Activated T-cell treated with anti-CD3 and anti-CD28 coated beads, Interleukin-2, amount 50 U/mL, for 48 hours (primary cell): ENCODE measurements around the gene SLC34A3.
"Not testable (repeated sequence)": the region's sequence is repeated elsewhere in the genome, so short reads cannot be mapped to it uniquely, and the experiment has no call there.

Experiments used
- DNase-seq, 2 experiments: peaks; one replicate each; pipeline ENCODE4 v3.0.0-alpha.2; 2020

The SLC34A3 gene

DNA sequence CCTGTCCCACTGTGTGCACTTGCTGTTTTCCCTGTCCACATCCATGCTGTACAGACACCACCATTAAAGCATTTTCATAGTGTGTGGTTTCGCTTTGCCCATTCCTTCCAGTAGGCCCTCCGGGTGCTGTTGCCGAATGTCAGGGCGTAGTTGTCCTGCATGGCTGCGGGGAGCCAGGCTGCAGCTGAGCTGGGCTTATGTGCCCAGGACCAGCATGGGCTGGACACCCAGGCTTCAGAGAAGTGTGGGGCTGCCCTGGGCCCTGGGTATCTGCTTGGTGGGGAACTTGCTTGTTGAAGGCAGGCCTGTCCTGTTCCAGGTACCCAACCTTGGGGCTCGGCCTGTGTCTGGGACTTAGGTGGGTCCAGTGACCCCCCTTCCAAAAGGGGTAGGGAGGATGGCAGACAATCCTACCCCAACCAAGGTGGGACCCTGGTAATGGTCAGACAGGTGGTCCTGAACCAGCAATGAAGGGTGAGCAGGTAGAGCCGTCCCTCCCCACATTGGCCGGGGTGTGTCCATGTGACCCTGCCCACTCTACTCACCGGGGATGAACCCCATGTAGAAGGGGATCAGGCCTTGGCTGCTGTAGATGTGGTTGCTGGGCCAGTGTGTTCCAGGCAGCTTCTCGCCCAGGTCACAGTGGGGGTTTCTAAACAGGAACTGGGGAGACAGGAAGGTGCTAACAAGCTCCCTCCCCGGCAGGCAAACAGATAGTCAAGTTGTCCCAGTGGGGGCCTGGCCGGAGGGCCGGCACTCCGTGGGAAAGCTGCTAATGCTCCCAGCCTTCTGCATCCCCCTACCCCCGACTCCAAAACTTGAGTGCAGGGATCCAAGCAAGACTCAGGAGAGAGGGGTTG lies 13.2 kb downstream of the SLC34A3 start:
- DNase-seq, result peak in 1 of 2 experiments; percentile 57

DNA sequence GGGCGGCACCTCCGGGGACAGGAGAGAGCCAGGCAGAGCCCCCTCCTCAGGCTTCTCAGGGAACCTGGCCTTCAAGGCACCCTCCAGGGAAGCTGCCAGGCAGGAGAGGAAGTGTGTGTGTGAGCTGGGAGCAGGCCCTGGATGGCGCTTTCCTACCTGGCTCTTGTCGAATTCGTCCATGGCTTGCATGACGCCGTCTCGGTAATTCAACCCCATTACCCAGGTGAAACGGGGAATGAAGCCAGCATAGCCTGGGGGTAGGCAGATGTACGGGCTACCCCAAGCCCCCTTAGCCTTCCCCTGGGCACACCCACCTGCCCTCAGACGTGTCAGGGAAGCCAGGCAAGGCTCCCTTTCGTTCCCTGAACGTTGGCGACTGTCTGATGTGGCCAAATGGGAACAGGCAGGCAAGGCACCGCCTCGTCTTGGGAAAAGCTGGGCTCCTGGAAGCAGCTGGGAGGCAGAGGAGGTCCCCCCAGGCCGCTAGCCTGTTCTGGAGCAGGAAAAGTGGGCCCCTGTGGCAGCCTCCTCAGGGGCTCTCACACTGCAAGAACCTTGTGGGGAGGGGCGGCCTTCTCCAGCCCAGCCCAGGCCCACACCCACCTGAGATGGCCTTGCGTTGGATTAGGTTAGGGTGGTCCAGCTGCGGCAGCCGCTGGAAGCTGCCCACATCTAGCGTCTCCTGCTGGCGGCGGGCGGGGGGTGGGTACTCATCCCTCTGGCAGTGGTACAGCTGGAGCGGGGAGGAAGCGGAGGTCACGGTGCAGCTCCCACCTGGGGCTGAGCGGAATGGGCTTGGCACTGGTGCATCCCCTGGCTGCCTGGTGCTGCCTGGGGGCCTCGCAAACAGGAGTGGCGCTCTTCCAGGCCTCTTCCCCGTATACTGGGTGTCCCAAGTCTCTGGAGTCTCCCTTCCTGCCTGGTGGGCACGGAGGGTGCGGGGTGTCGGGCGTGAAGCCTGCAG lies 14.1 kb downstream of the SLC34A3 start:
- no peak for DNase-seq

DNA sequence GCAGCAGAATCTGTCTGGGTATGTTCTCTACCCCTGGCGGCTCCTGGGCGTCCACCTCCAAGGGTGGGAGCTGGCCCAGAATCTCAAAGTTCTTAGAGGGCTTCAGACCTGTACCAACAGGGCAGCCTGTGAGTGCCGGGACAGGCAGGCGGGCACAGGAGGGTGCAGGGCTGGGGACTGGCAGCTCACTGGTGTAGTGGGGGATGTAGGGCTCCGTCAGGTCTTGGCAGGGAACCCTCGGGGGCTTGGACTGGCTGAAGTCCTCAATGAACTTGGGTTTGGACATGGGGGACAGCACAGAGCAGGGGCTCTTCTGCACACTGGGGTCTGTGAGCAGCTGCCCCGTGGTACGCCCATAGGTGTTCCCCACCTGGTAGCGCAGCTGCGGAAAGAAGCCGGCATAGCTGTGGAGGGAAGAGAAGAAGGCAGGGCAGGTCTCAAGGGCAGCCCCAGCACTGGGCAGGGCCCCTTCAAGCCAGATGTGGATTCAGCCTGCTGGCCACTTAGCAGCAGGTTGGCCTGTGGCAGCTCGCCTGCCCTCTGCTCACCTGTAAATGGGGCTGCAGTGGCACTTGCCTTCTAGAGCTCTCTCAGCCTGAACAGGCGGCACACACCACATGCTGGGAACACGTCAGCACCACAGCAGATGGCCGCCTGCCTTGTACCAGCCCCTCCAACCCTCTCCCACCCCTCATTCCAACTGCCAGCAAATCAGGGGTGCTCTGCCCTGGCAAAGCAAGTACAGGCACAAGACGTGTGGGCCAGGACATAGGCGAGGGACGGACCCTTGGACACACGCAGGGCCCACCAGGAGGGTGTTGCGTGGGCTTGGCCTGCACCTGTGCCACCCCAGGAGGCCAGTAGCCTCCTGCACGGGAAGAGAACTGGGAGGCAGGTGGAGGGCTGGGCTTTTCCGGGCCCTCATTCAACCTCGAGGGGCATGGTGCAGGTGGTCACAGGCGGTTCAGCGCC lies 15.0 kb downstream of the SLC34A3 start:
- no peak for DNase-seq

DNA sequence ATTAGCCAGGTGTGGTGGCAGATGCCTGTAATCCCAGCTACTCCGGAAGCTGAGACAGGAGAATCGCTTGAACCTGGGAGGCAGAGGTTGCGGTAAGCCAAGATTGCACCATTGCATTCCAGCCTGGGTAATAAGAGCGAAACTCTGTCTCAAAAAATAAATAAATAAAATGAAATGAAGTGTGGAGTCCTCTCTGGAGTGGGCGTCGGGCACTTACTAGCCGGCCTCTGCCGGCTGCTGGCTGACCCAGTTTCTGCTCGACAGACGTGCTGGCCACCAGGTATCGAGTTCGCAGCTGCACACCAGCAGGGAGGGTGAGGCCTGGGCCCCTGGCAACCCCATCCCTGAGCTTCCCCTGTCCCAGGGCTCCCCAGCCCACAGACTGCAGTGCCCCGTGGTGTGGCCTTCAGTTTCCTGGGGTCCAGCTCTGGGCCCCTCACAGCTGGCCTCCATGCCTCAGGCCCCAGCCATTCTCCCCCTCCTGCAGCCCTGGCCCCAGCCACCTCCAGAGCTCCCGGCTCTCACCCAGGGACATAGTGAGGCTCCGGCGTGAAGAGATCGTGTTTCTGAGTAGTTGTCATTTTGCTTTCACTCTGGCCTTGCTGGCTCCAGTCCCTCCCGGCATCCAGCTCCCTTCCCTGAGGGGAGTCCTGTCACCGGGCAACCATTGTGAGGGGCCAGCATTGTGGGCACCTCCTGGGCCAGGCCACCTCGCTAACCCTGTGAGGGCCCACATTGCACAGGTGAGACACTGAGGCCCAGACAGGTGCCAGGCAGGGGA lies 16.6 kb downstream of the SLC34A3 start:
- DNase-seq, result no peak

DNA sequence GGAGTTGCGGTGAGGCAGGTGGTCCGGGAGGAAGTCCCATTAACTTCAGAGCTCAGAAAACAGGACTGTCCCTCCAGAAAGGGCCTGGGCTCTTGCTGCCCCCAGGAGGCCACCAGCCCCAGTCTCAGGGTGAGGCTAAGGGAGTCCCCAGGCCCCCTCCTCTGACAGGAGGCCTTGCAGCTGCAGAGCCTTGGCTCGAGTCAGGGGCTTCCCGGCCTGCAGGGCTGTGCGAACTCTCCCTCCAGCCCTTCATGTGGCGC lies 17.1 kb downstream of the SLC34A3 start:
- DNase-seq, result no peak

DNA sequence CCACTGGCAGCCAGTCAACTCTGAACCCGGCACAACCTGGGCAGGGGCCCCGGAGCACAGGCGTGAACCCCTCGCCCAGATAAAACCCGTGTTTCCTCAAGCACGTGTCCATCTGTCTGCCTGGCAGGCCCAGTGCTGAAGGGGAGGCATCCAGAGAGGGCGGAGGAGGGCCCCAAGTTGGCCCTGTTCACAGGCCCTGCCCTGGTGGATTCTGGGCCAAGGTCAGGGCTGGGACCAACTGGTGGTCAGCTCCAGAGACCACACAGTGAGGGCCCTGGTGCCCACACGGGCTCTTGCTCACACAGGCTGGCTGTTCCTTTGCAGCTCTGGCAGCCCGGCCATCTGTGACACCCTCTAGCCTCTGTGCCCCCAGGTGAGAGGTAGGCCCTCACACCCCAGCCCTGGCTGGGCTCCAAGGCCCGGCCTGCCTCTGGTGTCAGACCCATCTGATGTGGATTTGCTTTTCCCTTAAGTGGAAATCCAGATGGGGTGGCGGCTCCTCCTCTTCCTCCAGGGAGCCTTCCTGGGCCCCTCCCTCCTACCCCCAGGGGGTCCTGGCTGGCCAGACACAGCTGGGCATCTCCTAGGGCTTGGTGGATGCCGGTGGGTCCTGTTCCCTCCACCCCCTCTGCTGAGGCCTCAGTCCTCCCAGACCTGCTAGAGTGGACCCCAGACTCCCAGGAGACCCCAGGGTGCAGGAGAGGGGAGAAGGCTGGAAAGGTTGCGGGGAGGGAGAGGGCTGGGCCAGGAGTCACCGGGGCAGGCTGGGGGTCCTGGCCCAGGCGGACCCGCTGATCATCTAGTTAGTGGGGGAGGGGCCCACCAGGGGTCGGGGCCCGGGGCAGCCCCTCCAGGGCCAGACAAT lies 19.9 kb downstream of the SLC34A3 start:
- no peak for DNase-seq

DNA sequence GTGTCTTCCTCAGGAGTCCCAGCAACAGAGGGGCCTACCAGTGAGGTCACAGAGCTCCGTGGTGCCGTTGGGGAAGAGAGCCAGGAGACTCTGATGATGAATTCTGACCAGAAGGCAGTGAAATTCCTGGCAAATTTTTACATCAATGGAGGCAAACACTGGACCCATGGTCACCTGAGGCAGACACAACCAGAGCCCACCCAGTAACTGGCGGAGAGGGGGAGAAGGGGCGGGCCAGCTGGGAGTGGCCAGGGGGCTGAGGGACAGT lies 20.4 kb downstream of the SLC34A3 start, which contains the start of gene STPG3:
TSS of gene STPG3 (plus strand) at position 93 of the 268 bp plus-strand sequence. CDS start at position 94, 1 bp downstream.
- DNase-seq, result no peak

DNA sequence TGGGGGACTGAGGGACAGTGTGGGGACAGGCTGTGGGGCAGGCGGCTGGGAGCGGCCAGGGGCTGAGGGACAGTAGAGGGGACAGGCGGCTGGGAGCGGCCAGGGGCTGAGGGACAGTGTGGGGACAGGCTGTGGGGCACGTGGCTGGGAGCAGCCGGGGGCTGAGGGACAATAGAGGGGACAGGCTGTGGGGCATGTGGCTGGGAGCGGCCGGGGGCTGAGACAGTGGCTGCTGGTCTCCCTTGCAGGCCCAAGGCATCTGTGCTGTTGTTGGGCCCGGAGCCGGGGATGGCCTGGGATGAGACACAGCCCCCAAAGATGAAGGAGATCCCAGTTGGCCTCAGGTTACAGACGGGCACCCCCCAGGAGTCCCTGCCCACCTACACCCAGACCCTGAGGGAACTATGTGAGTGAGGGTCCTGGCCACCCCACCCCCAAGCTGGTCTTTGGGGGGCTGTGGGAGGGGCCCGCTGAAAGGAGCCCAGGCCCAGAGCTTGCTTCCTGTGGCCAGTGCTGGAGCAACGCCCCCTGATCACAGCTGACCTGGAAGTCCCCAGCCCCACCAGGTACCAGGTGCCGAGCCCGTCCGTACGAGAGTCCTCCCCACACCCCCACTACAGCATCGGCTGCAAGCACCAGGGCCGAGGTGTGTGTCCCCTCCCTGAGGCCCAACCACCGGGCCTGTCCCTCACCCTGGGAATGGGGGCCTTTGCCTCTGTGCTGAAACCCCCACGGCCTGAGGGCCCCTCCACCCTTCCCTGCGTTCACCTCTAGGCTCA lies 21.0 kb downstream of the SLC34A3 start:
- DNase-seq, result no peak

DNA sequence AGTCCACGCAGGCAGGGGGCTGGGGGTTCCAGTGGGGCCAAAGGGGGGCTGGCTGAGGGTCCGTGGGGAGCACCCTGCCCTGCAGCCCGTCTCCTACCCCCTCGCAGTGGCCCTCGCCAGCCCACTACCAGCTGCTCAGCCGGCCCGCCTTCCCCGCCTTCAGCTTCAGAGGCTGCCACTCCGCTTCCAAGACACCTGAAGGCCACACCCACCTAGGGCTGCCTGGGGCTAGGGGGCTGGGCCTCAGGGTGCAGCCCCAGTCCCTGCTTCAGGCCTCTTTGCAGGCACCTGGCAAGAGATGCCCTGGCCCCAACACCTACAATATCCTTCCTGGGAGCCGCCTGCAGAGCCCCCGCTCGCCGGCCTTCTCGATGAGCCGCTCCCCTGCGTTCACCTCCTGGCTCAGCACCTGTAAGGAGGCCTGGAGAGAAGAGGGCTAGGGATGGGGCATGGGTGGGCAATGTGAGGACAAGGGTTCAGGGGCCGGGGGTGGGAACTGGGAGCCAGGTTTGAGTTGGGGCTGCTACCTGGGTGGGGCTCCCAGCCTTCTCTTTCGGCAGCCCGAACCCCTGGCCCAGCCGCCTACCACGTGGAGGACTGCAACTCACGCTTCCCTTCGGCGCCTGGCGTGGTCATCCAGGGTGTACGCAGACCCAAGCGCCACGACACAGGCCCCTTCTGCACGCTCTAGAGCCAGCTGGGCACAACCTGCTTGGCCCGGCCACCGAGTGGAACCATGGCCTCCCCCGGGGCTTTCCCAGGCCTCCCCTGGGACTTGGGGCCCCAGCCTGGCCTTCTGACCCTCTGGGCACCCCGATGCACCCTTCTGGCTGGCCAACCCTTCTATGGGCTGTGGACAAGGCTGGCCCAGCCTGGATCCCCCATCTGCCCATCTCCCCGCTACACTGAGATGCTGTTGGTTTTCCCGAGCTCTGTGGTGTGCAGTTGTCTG lies 22.1 kb downstream of the SLC34A3 start:
- no peak for DNase-seq

DNA sequence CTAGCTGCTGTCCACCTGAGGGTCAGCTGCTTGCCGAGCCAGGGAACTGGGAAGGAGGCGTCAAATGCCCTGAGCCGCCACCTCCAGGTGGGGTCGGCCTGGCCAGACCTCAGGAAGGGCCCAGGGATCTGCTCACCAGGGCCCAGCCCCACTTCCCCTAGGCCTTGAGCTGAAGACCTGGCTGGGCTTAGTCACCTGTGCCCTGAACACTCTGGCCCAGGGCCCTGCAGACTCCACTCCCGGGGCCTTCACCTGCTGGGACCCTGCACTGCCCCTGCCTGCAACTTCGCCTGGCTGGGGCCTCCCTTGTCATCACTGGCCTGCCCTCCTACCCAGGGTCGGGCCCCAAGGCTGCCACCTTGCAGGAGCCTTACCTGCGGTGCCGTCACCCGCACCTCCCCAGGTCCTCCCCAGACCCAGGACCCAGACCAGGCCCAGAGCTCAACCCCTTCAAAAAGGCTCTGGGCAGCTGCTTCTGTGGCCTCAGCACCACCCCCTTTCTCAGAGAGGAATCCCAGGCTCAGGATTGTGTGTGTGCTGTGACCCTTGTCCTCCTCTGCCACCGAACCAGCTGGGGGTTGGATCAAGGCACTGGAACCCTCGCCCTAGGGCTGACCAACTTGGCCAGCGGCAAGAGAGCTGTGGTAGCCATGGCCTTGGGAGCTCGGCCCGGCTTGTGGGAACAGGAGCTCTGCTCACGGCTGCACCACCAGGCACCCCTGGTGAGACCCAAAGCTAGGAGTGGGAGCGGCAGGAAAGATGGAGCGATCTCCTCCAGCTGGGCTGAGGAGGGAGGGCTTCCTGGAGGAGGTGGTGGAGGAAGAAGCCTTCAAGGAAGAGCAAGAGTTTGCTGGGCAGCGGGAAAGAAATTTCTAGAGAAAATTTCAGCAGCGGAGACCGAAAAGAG lies 23.3 kb downstream of the SLC34A3 start:
- DNase-seq, result no peak

DNA sequence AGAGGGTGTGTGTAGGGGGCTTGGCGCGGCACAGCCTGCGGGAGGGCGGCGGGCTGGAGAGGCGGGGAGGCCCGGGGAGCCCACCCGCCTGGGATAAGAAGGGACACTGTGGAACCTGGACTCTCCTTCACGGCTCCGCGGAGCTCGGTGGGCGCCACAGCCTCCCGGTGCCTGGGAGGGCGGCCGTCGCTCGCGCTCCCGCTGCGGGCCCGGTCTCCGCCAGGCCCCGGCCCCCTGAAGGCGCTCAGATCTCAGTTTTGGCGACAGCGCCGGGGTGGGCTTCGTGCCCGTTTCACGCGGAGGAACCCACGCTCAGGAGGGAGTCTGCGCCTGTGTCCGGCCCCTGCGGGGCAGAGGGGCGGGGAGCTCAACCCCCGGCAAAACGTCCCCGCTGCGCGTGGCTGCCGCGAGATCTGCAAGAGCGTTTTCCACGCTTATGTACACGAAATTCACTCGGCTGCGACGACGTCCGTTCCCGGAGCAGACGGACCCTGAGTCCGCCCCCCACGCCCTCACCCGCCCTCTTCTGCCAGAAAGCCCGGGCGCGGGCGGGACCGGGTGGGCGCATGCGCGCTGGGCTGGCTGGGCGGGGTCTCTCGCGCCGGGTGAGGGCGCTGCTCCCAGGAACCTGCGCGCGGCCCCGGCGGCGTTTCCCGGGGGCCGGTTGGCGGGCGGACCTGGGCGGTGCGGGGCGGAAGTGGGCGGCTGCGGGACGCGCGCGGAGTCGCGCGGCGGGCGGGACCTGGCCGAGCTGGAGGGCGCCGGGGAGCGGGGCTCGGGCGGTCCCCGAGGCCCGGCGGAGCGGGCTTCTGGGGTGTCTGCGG lies 24.1 kb downstream of the SLC34A3 start, which contains the start of gene NELFB:
TSS of gene NELFB (plus strand) at position 704 of the 824 bp plus-strand sequence.
- peak; percentile 98 for DNase-seq

DNA sequence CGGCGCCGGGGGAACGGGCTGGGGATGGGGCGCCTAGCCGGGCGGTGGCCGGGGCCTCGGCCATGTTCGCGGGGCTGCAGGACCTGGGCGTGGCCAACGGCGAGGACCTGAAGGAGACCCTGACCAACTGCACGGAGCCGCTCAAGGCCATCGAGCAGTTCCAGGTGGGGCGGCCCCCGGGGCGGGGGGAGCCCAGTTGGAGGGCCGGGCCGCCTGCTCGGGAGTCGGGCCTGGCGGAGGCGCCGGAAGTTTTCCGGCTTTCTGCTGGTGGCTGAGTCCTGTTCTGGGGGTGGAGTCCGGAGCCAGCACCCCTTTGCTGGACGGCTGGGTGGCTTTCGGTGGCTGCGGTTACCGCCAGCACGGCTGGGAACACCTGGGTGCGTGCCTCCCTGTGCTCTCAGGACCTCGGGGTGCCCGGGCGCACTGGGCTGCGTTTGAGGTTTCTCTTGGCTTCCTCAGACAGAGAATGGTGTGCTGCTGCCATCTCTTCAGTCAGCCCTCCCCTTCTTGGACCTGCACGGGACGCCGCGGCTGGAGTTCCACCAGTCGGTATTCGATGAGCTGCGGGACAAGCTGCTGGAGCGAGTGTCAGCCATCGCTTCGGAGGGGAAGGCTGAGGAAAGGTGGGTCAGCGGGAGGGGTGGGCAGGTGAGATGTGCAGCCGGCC lies 24.9 kb downstream of the SLC34A3 start:
- DNase-seq, result no peak

DNA sequence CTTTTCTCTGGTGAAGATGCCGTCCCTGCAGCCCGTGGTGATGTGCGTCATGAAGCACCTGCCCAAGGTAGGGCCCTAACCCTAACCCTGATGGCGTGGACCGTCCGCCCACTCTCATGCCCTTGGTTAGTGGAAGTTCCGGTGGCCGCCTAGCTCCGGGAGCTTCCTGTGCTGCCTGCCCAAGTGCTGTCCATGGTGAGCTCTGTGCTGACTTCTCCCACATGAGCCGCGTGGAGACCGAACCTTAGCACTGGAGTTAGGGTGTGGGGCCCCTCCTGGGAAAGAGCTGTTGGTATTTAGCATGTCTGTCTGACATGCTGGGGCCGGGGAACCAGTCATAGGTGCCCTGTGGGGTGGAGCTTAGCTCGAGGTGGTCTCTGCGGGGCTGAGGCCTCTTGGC lies 25.7 kb downstream of the SLC34A3 start:
- DNase-seq, result no peak

DNA sequence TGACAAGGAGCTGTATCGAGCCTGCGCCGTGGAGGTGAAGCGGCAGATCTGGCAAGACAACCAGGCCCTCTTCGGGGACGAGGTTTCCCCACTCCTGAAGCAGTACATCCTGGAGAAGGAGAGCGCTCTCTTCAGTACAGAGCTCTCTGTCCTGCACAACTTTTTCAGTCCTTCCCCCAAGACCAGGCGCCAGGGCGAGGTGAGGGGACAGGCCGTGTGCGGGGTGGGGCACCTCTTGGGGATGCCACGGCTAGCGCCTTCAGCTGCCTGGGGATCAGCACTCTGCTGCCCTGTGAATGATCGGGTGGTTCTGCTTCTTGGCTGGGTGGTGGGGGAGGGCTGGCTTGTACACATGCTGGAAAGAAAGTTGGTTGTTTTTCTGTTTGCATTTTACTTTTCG lies 26.2 kb downstream of the SLC34A3 start:
- DNase-seq, result no peak

DNA sequence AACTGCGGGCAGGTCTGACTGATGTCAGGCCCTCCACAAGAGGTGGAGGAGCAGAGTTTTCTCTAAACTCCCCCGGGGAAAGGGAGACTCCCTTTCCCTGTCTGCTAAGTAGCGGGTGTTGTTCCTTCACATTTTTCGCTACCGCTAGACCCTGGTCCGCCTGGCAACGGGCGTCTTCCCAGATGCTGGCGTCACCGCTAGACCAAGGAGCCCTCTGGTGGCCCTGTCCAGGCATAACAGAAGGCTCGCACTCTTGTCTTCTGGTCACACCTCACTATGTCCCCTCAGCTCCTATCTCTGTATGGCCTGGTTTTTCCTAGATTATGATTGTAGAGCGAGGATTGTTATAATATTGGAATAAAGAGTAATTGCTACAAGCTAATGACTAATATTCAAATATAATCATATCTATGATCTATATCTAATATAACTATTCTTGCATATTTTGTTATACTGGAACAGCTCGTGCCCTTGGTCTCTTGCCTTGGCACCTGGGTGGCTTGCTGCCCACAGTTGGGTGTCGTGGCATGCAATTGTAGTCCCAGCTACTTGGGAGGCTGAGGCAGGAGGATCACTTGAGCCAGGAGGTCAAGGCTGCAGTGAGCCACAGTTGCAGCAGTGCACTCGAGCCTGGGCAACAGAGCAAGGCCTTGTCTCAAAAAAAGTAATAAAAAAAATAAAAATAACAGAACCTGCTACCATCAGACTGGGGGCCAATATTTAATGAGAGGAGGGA lies 31.6 kb downstream of the SLC34A3 start:
- DNase-seq, result not testable (repeated sequence)

DNA sequence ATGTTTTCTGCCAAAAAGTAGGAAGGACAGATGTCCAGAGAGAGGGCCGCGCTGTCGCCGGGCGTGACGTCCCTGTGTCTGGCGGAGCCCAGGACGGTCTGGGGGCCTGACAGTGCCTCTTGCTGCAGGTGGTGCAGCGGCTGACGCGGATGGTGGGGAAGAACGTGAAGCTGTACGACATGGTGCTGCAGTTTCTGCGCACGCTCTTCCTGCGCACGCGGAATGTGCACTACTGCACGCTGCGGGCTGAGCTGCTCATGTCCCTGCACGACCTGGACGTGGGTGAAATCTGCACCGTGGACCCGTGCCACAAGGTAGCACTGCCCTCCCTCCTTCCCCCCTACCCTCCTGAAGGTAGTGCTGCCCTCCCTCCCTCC lies 32.2 kb downstream of the SLC34A3 start:
- DNase-seq, result no peak
